Stomach smooth muscle (tissue), 2 donors: Measurements from ENCODE around the gene GRIN1.
"Not testable (repeated sequence)": the region's sequence is repeated elsewhere in the genome, so short reads cannot be mapped to it uniquely, and the experiment has no call there.

Experiments
- H3K27ac ChIP-seq: one replicate; pipeline ENCODE4 v1.7.0; 2013; ENCODE audit warnings: mild to moderate bottlenecking, low read length, inconsistent platforms
- H3K27me3 ChIP-seq, 2 donors: one replicate each; pipeline ENCODE4 v1.7.0; 2013; ENCODE audit warnings: low read length in 2 of 2; ENCODE audit not compliant: insufficient read depth in 2 of 2, control insufficient read depth in 1 of 2
- H3K36me3 ChIP-seq, 2 donors: one replicate each; pipeline ENCODE4 v1.7.0; 2013; ENCODE audit warnings: low read length in 2 of 2; ENCODE audit not compliant: control insufficient read depth in 2 of 2, insufficient read depth in 2 of 2
- H3K4me1 ChIP-seq: one replicate; pipeline ENCODE4 v1.7.0; 2013; ENCODE audit warnings: low read length; ENCODE audit not compliant: control insufficient read depth, insufficient read depth
- H3K4me3 ChIP-seq, 2 donors: one replicate each; pipeline ENCODE4 v1.7.0; 2013; ENCODE audit warnings: low read length in 2 of 2
- H3K9ac ChIP-seq, 2 donors: one replicate each; pipeline ENCODE4 v1.7.0; 2013; ENCODE audit warnings: low read length in 2 of 2, mild to moderate bottlenecking in 1 of 2
- H3K9me3 ChIP-seq, 2 donors: one replicate each; pipeline ENCODE4 v1.7.0; 2013; ENCODE audit warnings: low read length in 2 of 2; ENCODE audit not compliant: control insufficient read depth in 2 of 2
- donor health status: healthy.
- donor health status: Pancreatic carcinoma.

The GRIN1 gene

GRCh38 chr9:137121927-137122795 lies 16.8 kb upstream of the GRIN1 start:
- H3K27ac ChIP-seq, H3K9me3 ChIP-seq, H3K36me3 ChIP-seq, H3K9ac ChIP-seq, H3K27me3 ChIP-seq, H3K4me3 ChIP-seq, H3K4me1 ChIP-seq: not testable (repeated sequence)

GRCh38 chr9:137122796-137123467 lies 16.0 kb upstream of the GRIN1 start:
- H3K36me3 ChIP-seq, H3K9ac ChIP-seq, H3K27ac ChIP-seq, H3K4me3 ChIP-seq, H3K4me1 ChIP-seq, H3K27me3 ChIP-seq, H3K9me3 ChIP-seq: not testable (repeated sequence)

GRCh38 chr9:137123468-137123837 lies 15.5 kb upstream of the GRIN1 start:
- Histone ChIP-seq H3K4me3 (no peak overlapping the region), H3K9ac (no peak overlapping the region), H3K27me3 (no peaks in the 10 kb centered on the region), H3K4me1 (peaks cover 5% of the 10 kb centered on the region), H3K36me3 (no peaks in the 10 kb centered on the region), H3K27ac (no peak overlapping the region), H3K9me3 (no peaks in the 10 kb centered on the region)

GRCh38 chr9:137123952-137124462 lies 14.9 kb upstream of the GRIN1 start:
- H3K27me3 ChIP-seq, H3K9me3 ChIP-seq, H3K9ac ChIP-seq, H3K27ac ChIP-seq, H3K36me3 ChIP-seq, H3K4me3 ChIP-seq: not testable (repeated sequence)
- peaks cover 11% of the 10 kb centered on the region for H3K4me1 ChIP-seq

- Histone ChIP-seq H3K9ac (no peak overlapping the region), H3K36me3 (no peaks in the 10 kb centered on the region), H3K4me3 (no peak overlapping the region), H3K27me3 (peaks cover 0 to 4% of the 10 kb centered on the region in 2 donors), H3K9me3 (peaks cover 0 to 3% of the 10 kb centered on the region in 2 donors), H3K27ac (no peak overlapping the region), H3K4me1 (peaks cover 17% of the 10 kb centered on the region)
Observed at GRCh38 chr9:137126786-137127185, 12.2 kb upstream of the GRIN1 start.

GRCh38 chr9:137127301-137128157 lies 11.4 kb upstream of the GRIN1 start:
- Histone ChIP-seq H3K27ac (no peak overlapping the region), H3K4me1 (peaks cover 17% of the 10 kb centered on the region), H3K9me3 (peaks cover 0 to 3% of the 10 kb centered on the region in 2 donors), H3K36me3 (no peaks in the 10 kb centered on the region), H3K4me3 (peak overlapping the region in 1 of 2 donors; percentile 35), H3K9ac (no peak overlapping the region), H3K27me3 (peaks cover 0 to 4% of the 10 kb centered on the region in 2 donors)

GRCh38 chr9:137128158-137128861 lies 10.6 kb upstream of the GRIN1 start:
- Histone ChIP-seq H3K4me3 (peak overlapping the region; percentile 64 to 76), H3K9me3 (peaks cover 0 to 3% of the 10 kb centered on the region in 2 donors), H3K27me3 (peaks cover 0 to 4% of the 10 kb centered on the region in 2 donors), H3K27ac (no peak overlapping the region), H3K36me3 (no peaks in the 10 kb centered on the region), H3K9ac (no peak overlapping the region), H3K4me1 (peaks cover 17% of the 10 kb centered on the region)

GRCh38 chr9:137128862-137129455 lies 10.0 kb upstream of the GRIN1 start:
- peaks cover 0 to 4% of the 10 kb centered on the region in 2 donors for H3K27me3 ChIP-seq
- H3K9ac ChIP-seq: peak overlapping the region; percentile 47 to 50
- peak overlapping the region; percentile 6 for H3K27ac ChIP-seq
- H3K9me3 ChIP-seq: peaks cover 0 to 3% of the 10 kb centered on the region in 2 donors
- no peaks in the 10 kb centered on the region for H3K36me3 ChIP-seq
- peak overlapping the region; percentile 64 to 76 for H3K4me3 ChIP-seq
- peaks cover 17% of the 10 kb centered on the region for H3K4me1 ChIP-seq

GRCh38 chr9:137129456-137130175 lies 9.3 kb upstream of the GRIN1 start:
- Histone ChIP-seq H3K4me3 (peak overlapping the region; percentile 64 to 76), H3K4me1 (peaks cover 17% of the 10 kb centered on the region), H3K36me3 (no peaks in the 10 kb centered on the region), H3K9ac (peak overlapping the region; percentile 47 to 50), H3K9me3 (peaks cover 0 to 3% of the 10 kb centered on the region in 2 donors), H3K27ac (peak overlapping the region; percentile 6), H3K27me3 (peaks cover 0 to 4% of the 10 kb centered on the region in 2 donors)
